Measurements from ENCODE around the gene USF3.

- TF ChIP-seq SMC3 (IDR thresholded peaks at IDR 0.05; ENCODE audit: low read depth, low read length) (no peak), CTCF (conservative IDR thresholded peaks at IDR 0.05; ENCODE audit: low read depth, low read length) (no peak), CEBPB (IDR thresholded peaks at IDR 0.05; ENCODE audit: low read depth, low read length) (no peak), POLR2A (IDR thresholded peaks at IDR 0.05; ENCODE audit: low read depth, low read length) (no peak), USF2 (IDR thresholded peaks at IDR 0.05; ENCODE audit: low read depth, low read length) (no peak), RAD21 (IDR thresholded peaks at IDR 0.05; ENCODE audit: low read length) (no peak), FOS (IDR thresholded peaks at IDR 0.05; ENCODE audit: low read depth, low read length) (no peak), MAZ (IDR thresholded peaks at IDR 0.05; ENCODE audit: borderline replicate concordance, low read depth, low read length) (no peak)
Observed at GRCh38 chr3:113631573-113631972, 64.9 kb downstream of the USF3 start.
